Progenitor cell of endocrine pancreas (in vitro differentiated cells): ENCODE data around the gene JUP. TPM values are rescaled to one million over a fixed set of nuclear protein-coding genes. Genes with fewer than 3 reads are reported as not detected.

Experiments
- DNase-seq: peaks from one replicate; pipeline ENCODE4 v3.0.0; 2021; ENCODE audit warnings: low spot score; ENCODE audit not compliant: unreplicated experiment
- H3K27ac Mint-ChIP-seq: 2 replicates; pipeline ENCODE4 v1.8.0; 2021; ENCODE audit warnings: mild to moderate bottlenecking, moderate library complexity, mixed read lengths
- H3K27me3 Mint-ChIP-seq: 2 replicates; pipeline ENCODE4 v1.8.0; 2021; ENCODE audit warnings: mixed read lengths
- H3K36me3 Mint-ChIP-seq: 2 replicates; pipeline ENCODE4 v1.8.0; 2022; ENCODE audit warnings: mixed read lengths; ENCODE audit not compliant: insufficient read depth
- H3K4me1 Mint-ChIP-seq: 2 replicates; pipeline ENCODE4 v1.8.0; 2021; ENCODE audit warnings: low read depth, mixed read lengths
- H3K4me3 Mint-ChIP-seq: 2 replicates; pipeline ENCODE4 v1.8.0; 2021; ENCODE audit warnings: low read depth, mild to moderate bottlenecking, moderate library complexity, mixed read lengths
- H3K9me3 Mint-ChIP-seq: 2 replicates; pipeline ENCODE4 v1.8.0; 2021; ENCODE audit warnings: low read depth, mixed read lengths
- CTCF ChIP-seq: fragments of 200-600 bp; sonication (generic); IDR thresholded peaks from one replicate; pipeline ENCODE4 v1.5.0; 2021; ENCODE audit warnings: antibody characterized with exemption, mild to moderate bottlenecking; ENCODE audit not compliant: unreplicated experiment
- total RNA-seq: library from RNA; stranded (reverse); gene quantifications from 2 replicates; pipeline ENCODE4 v1.2.1, GENCODE V29; 2021

The JUP gene
- total RNA-seq, 1 donor from 2014 or later = 195 TPM

DNA sequence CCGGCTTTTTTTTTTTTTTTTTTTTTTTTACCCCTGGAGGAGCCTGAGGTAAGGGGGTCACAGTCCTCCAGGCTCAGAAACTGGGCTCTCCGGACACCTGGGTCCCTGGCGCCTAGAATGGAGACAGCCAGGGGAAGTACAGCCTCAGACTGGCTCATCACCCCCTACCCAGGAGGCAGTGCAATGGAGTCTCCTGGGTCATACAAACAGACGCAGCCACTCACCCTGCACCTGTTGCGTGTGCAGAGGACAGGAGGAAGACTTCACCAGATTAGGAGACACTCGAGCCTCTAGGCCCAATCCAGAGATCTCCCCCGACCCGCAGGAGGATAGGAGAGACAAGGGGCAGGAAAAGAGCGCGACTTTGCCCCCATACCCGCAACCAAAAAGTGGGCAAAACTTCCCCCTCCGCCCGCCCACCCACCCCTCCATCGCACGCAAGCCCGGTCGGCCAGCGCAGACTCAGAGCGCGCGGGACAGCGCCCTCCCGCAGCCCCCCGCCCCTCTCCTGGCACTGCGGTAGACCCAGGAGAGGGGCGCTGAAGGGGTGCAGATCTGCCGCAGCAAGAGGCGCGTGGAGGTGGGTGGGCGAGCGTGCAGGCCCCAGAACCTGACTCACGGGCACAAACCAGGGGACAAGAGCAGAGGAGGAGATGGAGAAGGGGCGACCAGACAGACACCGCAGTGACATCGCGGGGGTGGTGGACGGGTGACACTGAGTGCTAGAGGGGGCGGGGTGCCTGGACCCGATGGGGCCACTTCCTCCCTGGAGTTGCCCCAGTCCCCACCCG, 53.0 kb downstream of the JUP start:
- Mint-ChIP-seq H3K27me3 (peaks cover 63% of the 10 kb centered on the region), H3K4me3 (peak overlapping the region; percentile 70), H3K36me3 (no peaks in the 10 kb centered on the region), H3K27ac (no peak overlapping the region), H3K9me3 (no peaks in the 10 kb centered on the region), H3K4me1 (peaks cover 7% of the 10 kb centered on the region)
- TF ChIP-seq CTCF = no peak
- DNase-seq = no peak

- Mint-ChIP-seq H3K27ac (no peak overlapping the region), H3K4me3 (no peak overlapping the region), H3K9me3 (no peaks in the 10 kb centered on the region), H3K4me1 (peaks cover 4% of the 10 kb centered on the region), H3K36me3 (no peaks in the 10 kb centered on the region), H3K27me3 (peaks cover 51% of the 10 kb centered on the region)
- no peak for TF ChIP-seq CTCF
- no peak for DNase-seq
These were observed 54.7 kb downstream of the JUP start for GRCh38 chr17:41731836-41732235.

DNA sequence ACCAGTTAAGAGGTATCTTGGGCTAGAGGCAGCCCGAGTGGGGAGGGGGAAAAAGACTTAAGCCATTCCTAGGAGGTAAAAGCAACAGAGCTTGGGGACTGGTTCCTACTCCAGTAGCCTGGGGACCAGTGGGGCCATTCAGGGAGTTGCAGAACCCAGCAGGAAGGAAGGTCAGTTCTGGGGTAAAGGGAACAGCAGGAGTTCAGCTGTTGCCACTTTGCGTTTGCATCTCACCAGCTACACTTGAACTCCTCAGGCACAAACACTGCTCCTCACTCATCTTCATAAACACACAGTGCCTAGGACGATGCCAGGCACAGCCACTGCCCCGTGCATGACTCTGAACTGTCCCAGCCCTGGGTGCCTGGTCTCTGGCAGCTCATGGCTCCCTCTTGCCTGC, 56.0 kb downstream of the JUP start:
- peaks cover 4% of the 10 kb centered on the region for H3K4me1 Mint-ChIP-seq
- H3K27me3 Mint-ChIP-seq = peaks cover 38% of the 10 kb centered on the region
- DNase-seq = no peak
- no peak overlapping the region for H3K4me3 Mint-ChIP-seq
- H3K27ac Mint-ChIP-seq = no peak overlapping the region
- H3K9me3 Mint-ChIP-seq = no peaks in the 10 kb centered on the region
- H3K36me3 Mint-ChIP-seq = no peaks in the 10 kb centered on the region
- no peak for TF ChIP-seq CTCF

GRCh38 chr17:41728056-41728455, 58.5 kb downstream of the JUP start:
- Mint-ChIP-seq H3K36me3 (no peaks in the 10 kb centered on the region), H3K27ac (no peak overlapping the region), H3K9me3 (no peaks in the 10 kb centered on the region), H3K4me3 (no peak overlapping the region), H3K4me1 (no peaks in the 10 kb centered on the region), H3K27me3 (peaks cover 25% of the 10 kb centered on the region)
- TF ChIP-seq CTCF = no peak
- DNase-seq = no peak

DNA sequence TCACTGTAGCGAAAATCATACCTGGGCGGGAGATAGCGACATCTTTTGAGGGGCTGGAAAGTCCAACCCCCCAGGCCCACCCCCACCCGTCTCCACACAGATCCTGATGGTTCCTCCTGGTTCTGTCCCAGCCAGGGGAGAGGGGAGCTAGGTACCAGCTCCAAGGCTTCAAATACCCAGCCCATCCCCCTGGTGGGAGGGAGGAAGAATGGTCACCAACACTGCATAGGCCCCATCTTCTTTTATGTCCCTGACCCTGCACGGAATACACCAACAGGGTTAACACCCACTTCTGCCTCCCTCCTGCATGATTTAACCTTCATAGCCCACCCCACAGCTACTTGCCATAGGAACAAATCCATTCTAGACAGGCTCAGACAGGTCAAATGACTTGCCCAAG, 61.4 kb downstream of the JUP start:
- peak overlapping the region; percentile 1 for H3K27ac Mint-ChIP-seq
- no peaks in the 10 kb centered on the region for H3K9me3 Mint-ChIP-seq
- no peaks in the 10 kb centered on the region for H3K27me3 Mint-ChIP-seq
- H3K36me3 Mint-ChIP-seq = no peaks in the 10 kb centered on the region
- DNase-seq = no peak
- TF ChIP-seq CTCF = no peak
- no peak overlapping the region for H3K4me3 Mint-ChIP-seq
- no peaks in the 10 kb centered on the region for H3K4me1 Mint-ChIP-seq
